ENCODE results near the gene NEB. TPM values are rescaled to one million over a fixed set of nuclear protein-coding genes. Genes with fewer than 3 reads are reported as not detected.
"Not testable (repeated sequence)": the region's sequence is repeated elsewhere in the genome, so short reads cannot be mapped to it uniquely, and the experiment has no call there.

Gene NEB
- total RNA-seq, 1 experiment from 2014 or later: 0.03 TPM

- DNase-seq (ENCODE audit: low read depth in 1 of 2, low spot score in 2 of 2); H3K4me3 ChIP-seq; H3K27ac ChIP-seq; H3K9me3 ChIP-seq (replicated peaks); H3K27me3 ChIP-seq (replicated peaks); H3K4me1 ChIP-seq (replicated peaks); H3K36me3 ChIP-seq: not testable (repeated sequence)
Measured at GRCh38 chr2:151591250-151591907, 142.9 kb downstream of the NEB start.

DNA sequence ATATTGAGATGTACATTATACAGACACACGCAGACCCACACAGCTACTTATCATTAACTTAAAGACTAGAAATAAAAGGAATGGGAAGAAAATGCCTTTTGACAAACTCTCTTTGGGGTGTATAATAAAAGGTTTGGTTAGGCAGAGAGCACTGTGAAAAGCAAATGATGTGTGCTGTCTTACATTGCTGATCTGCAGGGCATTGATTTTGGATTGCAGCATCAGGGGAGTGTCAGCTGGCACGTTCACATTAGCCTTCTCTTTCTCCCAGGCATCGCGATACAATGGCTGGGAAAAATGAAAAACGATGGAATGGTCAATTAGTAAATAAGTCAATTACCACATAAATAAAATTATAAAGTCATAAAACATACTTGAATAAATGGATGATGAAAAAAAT, 153.0 kb downstream of the NEB start:
- not testable (repeated sequence) for H3K36me3 ChIP-seq; H3K27ac ChIP-seq; H3K4me1 ChIP-seq (replicated peaks); H3K4me3 ChIP-seq; DNase-seq (ENCODE audit: low read depth in 1 of 2, low spot score in 2 of 2); H3K27me3 ChIP-seq (replicated peaks); H3K9me3 ChIP-seq (replicated peaks)

DNA sequence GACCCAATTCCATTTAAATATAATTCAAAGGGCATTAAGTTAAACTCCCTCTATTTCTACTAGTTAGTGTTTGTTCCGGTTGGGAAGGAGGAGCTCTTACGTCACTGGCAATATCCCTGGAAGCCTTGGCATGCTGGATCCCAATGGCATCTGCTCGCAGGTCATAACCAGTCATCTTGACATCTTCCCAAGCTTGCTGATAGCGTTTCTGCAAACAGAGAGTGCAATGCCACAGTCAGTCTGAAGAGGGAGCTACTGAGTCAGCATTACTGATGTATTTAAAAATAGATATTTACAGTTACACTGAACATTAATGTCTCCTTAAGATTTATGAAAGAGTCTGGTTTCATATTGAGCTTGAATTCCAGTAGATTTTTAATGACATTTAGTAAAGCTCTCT, 153.6 kb downstream of the NEB start:
- not testable (repeated sequence) for DNase-seq (ENCODE audit: low read depth in 1 of 2, low spot score in 2 of 2); H3K9me3 ChIP-seq (replicated peaks); H3K4me3 ChIP-seq; H3K4me1 ChIP-seq (replicated peaks); H3K36me3 ChIP-seq; H3K27ac ChIP-seq; H3K27me3 ChIP-seq (replicated peaks)

- Histone ChIP-seq H3K9me3 (replicated peaks) (no peaks in the 10 kb centered on the region), H3K27me3 (replicated peaks) (no peaks in the 10 kb centered on the region), H3K36me3 (no peaks in the 10 kb centered on the region), H3K4me3 (no peak overlapping the region), H3K4me1 (replicated peaks) (no peaks in the 10 kb centered on the region), H3K27ac (no peak overlapping the region)
- no peak for DNase-seq (ENCODE audit: low read depth in 1 of 2, low spot score in 2 of 2)
Measured at GRCh38 chr2:151577116-151577515, 157.2 kb downstream of the NEB start.

DNA sequence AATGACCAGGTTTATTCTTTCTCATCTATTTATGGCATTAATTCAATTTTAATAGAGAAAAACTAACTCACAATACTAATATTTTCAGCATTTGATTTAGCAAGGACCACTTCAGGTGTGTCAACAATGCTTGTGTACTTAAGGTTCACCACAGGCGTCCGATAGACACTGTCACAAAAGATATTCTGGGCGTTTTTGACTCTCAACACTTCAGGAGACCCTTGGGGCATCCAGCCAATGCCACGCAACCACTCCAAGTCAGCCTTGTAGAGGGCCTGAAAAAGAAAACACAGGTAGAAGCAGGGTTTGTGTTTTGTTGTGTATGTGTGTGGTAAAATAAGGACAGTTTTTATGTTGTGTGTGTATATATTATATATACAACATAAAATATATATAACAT, 158.2 kb downstream of the NEB start:
- H3K36me3 ChIP-seq: no peaks in the 10 kb centered on the region
- H3K9me3 ChIP-seq (replicated peaks): no peaks in the 10 kb centered on the region
- no peaks in the 10 kb centered on the region for H3K4me1 ChIP-seq (replicated peaks)
- H3K27ac ChIP-seq: no peak overlapping the region
- no peak overlapping the region for H3K4me3 ChIP-seq
- DNase-seq (ENCODE audit: low read depth in 1 of 2, low spot score in 2 of 2): no peak
- no peaks in the 10 kb centered on the region for H3K27me3 ChIP-seq (replicated peaks)

GRCh38 chr2:151575338-151575737, 158.9 kb downstream of the NEB start:
- H3K4me3 ChIP-seq: no peak overlapping the region
- DNase-seq (ENCODE audit: low read depth in 1 of 2, low spot score in 2 of 2): no peak

GRCh38 chr2:151570191-151570590, 164.1 kb downstream of the NEB start:
- no peaks in the 10 kb centered on the region for H3K4me1 ChIP-seq (replicated peaks)
- H3K9me3 ChIP-seq (replicated peaks): no peaks in the 10 kb centered on the region
- H3K27ac ChIP-seq: no peak overlapping the region
- no peak for DNase-seq (ENCODE audit: low read depth in 1 of 2, low spot score in 2 of 2)
- no peaks in the 10 kb centered on the region for H3K27me3 ChIP-seq (replicated peaks)
- no peaks in the 10 kb centered on the region for H3K36me3 ChIP-seq
- no peak overlapping the region for H3K4me3 ChIP-seq

More at GRCh38 chr2:151575338-151575737, 158.9 kb downstream of the NEB start:
- Histone ChIP-seq H3K9me3 (replicated peaks) (no peaks in the 10 kb centered on the region), H3K36me3 (no peaks in the 10 kb centered on the region), H3K4me1 (replicated peaks) (no peaks in the 10 kb centered on the region), H3K27me3 (replicated peaks) (no peaks in the 10 kb centered on the region), H3K27ac (no peak overlapping the region)

GRCh38 chr2:151569167-151569566, 165.1 kb downstream of the NEB start:
- H3K36me3 ChIP-seq: no peaks in the 10 kb centered on the region
- H3K4me3 ChIP-seq: no peak overlapping the region
- H3K4me1 ChIP-seq (replicated peaks): no peaks in the 10 kb centered on the region
- no peak for DNase-seq (ENCODE audit: low read depth in 1 of 2, low spot score in 2 of 2)
- H3K27me3 ChIP-seq (replicated peaks): no peaks in the 10 kb centered on the region
- no peak overlapping the region for H3K27ac ChIP-seq
- H3K9me3 ChIP-seq (replicated peaks): no peaks in the 10 kb centered on the region

GRCh38 chr2:151568501-151568900, 165.8 kb downstream of the NEB start:
- no peak for DNase-seq (ENCODE audit: low read depth in 1 of 2, low spot score in 2 of 2)
- no peaks in the 10 kb centered on the region for H3K27me3 ChIP-seq (replicated peaks)
- no peaks in the 10 kb centered on the region for H3K4me1 ChIP-seq (replicated peaks)
- H3K27ac ChIP-seq: no peak overlapping the region
- H3K9me3 ChIP-seq (replicated peaks): no peaks in the 10 kb centered on the region
- no peaks in the 10 kb centered on the region for H3K36me3 ChIP-seq
- H3K4me3 ChIP-seq: no peak overlapping the region

DNA sequence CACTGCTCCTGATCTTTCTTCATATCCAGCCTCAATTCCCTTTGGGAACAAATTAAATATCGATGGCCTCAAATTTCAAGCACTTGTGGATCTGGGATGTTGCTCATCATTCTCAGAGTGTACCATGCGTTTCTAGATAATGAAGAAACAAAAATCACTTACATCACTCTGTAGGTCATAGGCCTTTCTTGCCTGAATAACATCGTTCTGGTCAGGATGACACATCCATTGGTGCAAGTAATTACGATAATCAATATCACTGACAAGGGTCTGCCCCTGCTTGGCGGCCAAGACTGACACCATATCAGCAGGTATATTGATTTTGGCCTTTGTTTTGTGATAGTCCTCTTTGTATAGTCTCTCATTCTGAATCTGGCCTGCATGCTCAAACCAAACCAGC, 167.3 kb downstream of the NEB start:
- no peaks in the 10 kb centered on the region for H3K4me1 ChIP-seq (replicated peaks)
- H3K27ac ChIP-seq: no peak overlapping the region
- no peak overlapping the region for H3K4me3 ChIP-seq
- H3K36me3 ChIP-seq: no peaks in the 10 kb centered on the region
- H3K27me3 ChIP-seq (replicated peaks): no peaks in the 10 kb centered on the region
- H3K9me3 ChIP-seq (replicated peaks): no peaks in the 10 kb centered on the region
- no peak for DNase-seq (ENCODE audit: low read depth in 1 of 2, low spot score in 2 of 2)

- Histone ChIP-seq H3K4me3 (no peak overlapping the region), H3K27ac (no peak overlapping the region), H3K36me3 (no peaks in the 10 kb centered on the region), H3K4me1 (replicated peaks) (no peaks in the 10 kb centered on the region), H3K27me3 (replicated peaks) (no peaks in the 10 kb centered on the region), H3K9me3 (replicated peaks) (no peaks in the 10 kb centered on the region)
- DNase-seq (ENCODE audit: low read depth in 1 of 2, low spot score in 2 of 2): no peak
Measured at GRCh38 chr2:151562398-151562797, 171.9 kb downstream of the NEB start.

- H3K36me3 ChIP-seq: no peaks in the 10 kb centered on the region
- no peak overlapping the region for H3K27ac ChIP-seq
- H3K4me1 ChIP-seq (replicated peaks): no peaks in the 10 kb centered on the region
- H3K27me3 ChIP-seq (replicated peaks): no peaks in the 10 kb centered on the region; the same call in 1 of the 2 replicates
- no peak overlapping the region for H3K4me3 ChIP-seq
- DNase-seq (ENCODE audit: low read depth in 1 of 2, low spot score in 2 of 2): no peak
- H3K9me3 ChIP-seq (replicated peaks): no peaks in the 10 kb centered on the region
Measured at GRCh38 chr2:151560289-151560688, 174.0 kb downstream of the NEB start.

GRCh38 chr2:151559431-151559830, 174.8 kb downstream of the NEB start:
- DNase-seq (ENCODE audit: low read depth in 1 of 2, low spot score in 2 of 2); H3K36me3 ChIP-seq: not testable (repeated sequence)

DNA sequence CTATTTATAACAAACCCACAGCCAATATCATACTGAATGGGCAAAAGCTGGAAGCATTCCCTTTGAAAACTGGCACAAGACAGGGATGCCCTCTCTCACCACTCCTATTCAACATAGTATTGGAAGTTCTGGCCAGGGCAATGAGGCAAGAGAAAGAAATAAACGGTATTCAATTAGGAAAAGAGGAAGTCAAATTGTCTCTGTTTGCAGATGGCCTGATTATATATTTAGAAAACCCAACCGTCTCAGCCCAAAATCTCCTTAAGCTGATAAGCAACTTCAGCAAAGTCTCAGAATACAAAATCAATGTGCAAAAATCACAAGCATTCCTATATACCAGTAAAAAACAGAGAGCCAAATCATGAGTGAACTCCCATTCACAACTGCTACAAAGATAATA, 176.4 kb downstream of the NEB start:
- not testable (repeated sequence) for H3K27me3 ChIP-seq (replicated peaks); H3K4me1 ChIP-seq (replicated peaks); H3K36me3 ChIP-seq; DNase-seq (ENCODE audit: low read depth in 1 of 2, low spot score in 2 of 2); H3K4me3 ChIP-seq; H3K9me3 ChIP-seq (replicated peaks); H3K27ac ChIP-seq

More at GRCh38 chr2:151559431-151559830, 174.8 kb downstream of the NEB start:
- not testable (repeated sequence) for H3K4me3 ChIP-seq; H3K9me3 ChIP-seq (replicated peaks); H3K27me3 ChIP-seq (replicated peaks); H3K4me1 ChIP-seq (replicated peaks); H3K27ac ChIP-seq

- Histone ChIP-seq H3K9me3 (replicated peaks) (no peaks in the 10 kb centered on the region), H3K27ac (no peak overlapping the region), H3K36me3 (no peaks in the 10 kb centered on the region), H3K27me3 (replicated peaks) (no peaks in the 10 kb centered on the region; the same call in 1 of the 2 replicates), H3K4me1 (replicated peaks) (no peaks in the 10 kb centered on the region), H3K4me3 (no peak overlapping the region)
- DNase-seq (ENCODE audit: low read depth in 1 of 2, low spot score in 2 of 2): no peak
Measured at GRCh38 chr2:151556121-151556520, 178.2 kb downstream of the NEB start.

All from SJSA1 (cell line).